ENCODE measurements around the gene HOXD11. TPM values are rescaled to one million over a fixed set of nuclear protein-coding genes. Genes with fewer than 3 reads are reported as not detected.

The HOXD11 gene
- total and polyA plus RNA-seq, 2 of the 13 experiments (the other 11 are each of a cell fraction or from before 2014, with no cell fraction given), result not detected

GRCh38 chr2:176156807-176157498 is 49.9 kb downstream of the HOXD11 start, which contains the start of gene HOXD3:
HOXD3 (plus strand) TSS chr2:176157307; CDS start chr2:176169115, 11,808 bp downstream.
- FAIRE-seq (no peak), ATAC-seq (no peak), DNase-seq (ENCODE audit: low spot score) (no peak)
- Histone ChIP-seq H3K9ac (ENCODE audit: insufficient read depth, low read depth, low read length) (no peak within 1 kb of the TSS), H4K20me1 (ENCODE audit: insufficient read depth, low read length) (no peaks in the 10 kb centered on the region), H3K27me3 (ENCODE audit: control insufficient read depth in 1 of 2, insufficient read depth in 2 of 2, low read length in 2 of 2) (peaks cover 12 to 93% of the 10 kb centered on the region in 2 experiments), H3K4me2 (ENCODE audit: low read depth, low read length) (peak within 1 kb of the TSS; percentile 8), H3K9me3 (ENCODE audit: low read length) (no peaks in the 10 kb centered on the region), H3K79me2 (ENCODE audit: insufficient read depth, low read length) (no peaks in the 10 kb centered on the region), H2AFZ (ENCODE audit: low read length) (no peak within 1 kb of the TSS), H3K4me3 (replicated peaks in 1 of 3; ENCODE audit: insufficient read depth in 1 of 3, low read depth in 2 of 3, low read length in 3 of 3) (peak within 1 kb of the TSS in 1 of 3 experiments; percentile 24; a peak in 2 of 6 replicates), H3K36me3 (replicated peaks in 1 of 2; ENCODE audit: control insufficient read depth in 1 of 2, insufficient read depth in 2 of 2, low read length in 2 of 2) (no peaks in the 10 kb centered on the region), H3K4me1 (ENCODE audit: insufficient read depth, low read length) (peaks cover 42% of the 10 kb centered on the region), H3K27ac (ENCODE audit: extremely low read length, insufficient read depth, low read length) (no peak within 1 kb of the TSS)
- in situ Hi-C loops (cut with HindIII; ENCODE audit: extremely low pct_ligation_motif_present, low pct_unique_long_range_greater_than_20kb) (no loop called here), intact Hi-C loops (cut with micrococcal nuclease; ENCODE audit: unreplicated experiment) (no loop called here)
- TF ChIP-seq REL (CRISPR knock-in tag; conservative IDR thresholded peaks at IDR 0.05) (no peak), DNMT1 (CRISPR knock-in tag; IDR thresholded peaks at IDR 0.05) (no peak), SCMH1 (CRISPR knock-in tag; IDR thresholded peaks at IDR 0.05; ENCODE audit: borderline replicate concordance) (no peak), BATF2 (CRISPR knock-in tag; IDR thresholded peaks at IDR 0.05) (no peak), PRDM4 (CRISPR knock-in tag; IDR thresholded peaks at IDR 0.05; ENCODE audit: borderline replicate concordance) (no peak), HHEX (CRISPR knock-in tag; IDR thresholded peaks at IDR 0.05) (no peak), SSRP1 (CRISPR knock-in tag; IDR thresholded peaks at IDR 0.05) (no peak), ZNF782 (CRISPR knock-in tag; IDR thresholded peaks at IDR 0.05; ENCODE audit: borderline replicate concordance) (no peak), MED13 (CRISPR knock-in tag; IDR thresholded peaks at IDR 0.05) (no peak), ZNF292 (CRISPR knock-in tag; IDR thresholded peaks at IDR 0.05; ENCODE audit: borderline replicate concordance, low read depth) (no peak), ZBTB42 (CRISPR knock-in tag; IDR thresholded peaks at IDR 0.05) (no peak), TFE3 (CRISPR knock-in tag; IDR thresholded peaks at IDR 0.05) (no peak)
- POLR2A ChIA-PET, result no interaction called here
- CTCF ChIA-PET (ENCODE audit: low intra/inter-chr PET ratio, low total read pairs), result no interaction called here
- whole genome bisulfite sequencing (ENCODE audit: low lambda C conversion rate), result 51% methylated on average over 47 of the region's 48 CpGs
- no TSS peak for BruUV-seq (replicated peaks)
